Stimulated activated CD4-positive, alpha-beta T cell treated with anti-CD3 and anti-CD28 coated beads, Interleukin-15, amount 100 ng/mL, for 48 hours (primary cell): ENCODE data around the gene PSMC3IP.
"Not testable (repeated sequence)": the region's sequence is repeated elsewhere in the genome, so short reads cannot be mapped to it uniquely, and the experiment has no call there.

Experiments
- DNase-seq, 2 donors: peaks; one replicate each; pipeline ENCODE4 v3.0.0-alpha.2; 2020; ENCODE audit warnings: low read depth in 2 of 2

The PSMC3IP gene

GRCh38 chr17:42577532-42578281, at the start of gene PSMC3IP:
Gene PSMC3IP, minus strand, starts transcription at chr17:42577729. Its CDS starts 43 bp downstream, at chr17:42577686.
- DNase-seq: peak; percentile 91 to 94

- DNase-seq: no peak
Observed at GRCh38 chr17:42623732-42624596, 46.4 kb upstream of the PSMC3IP start.

GRCh38 chr17:42623271-42623670, 45.7 kb upstream of the PSMC3IP start:
- no peak for DNase-seq

- not testable (repeated sequence) for DNase-seq
Observed at GRCh38 chr17:42621987-42622386, 44.5 kb upstream of the PSMC3IP start.

- no peak for DNase-seq
Observed at GRCh38 chr17:42618442-42619150, 41.1 kb upstream of the PSMC3IP start.

GRCh38 chr17:42617956-42618431, 40.5 kb upstream of the PSMC3IP start:
- DNase-seq: no peak

GRCh38 chr17:42613699-42614295, 36.3 kb upstream of the PSMC3IP start:
- no peak for DNase-seq

- DNase-seq: no peak
Observed at GRCh38 chr17:42612013-42612412, 34.5 kb upstream of the PSMC3IP start.

GRCh38 chr17:42609814-42610801, 32.6 kb upstream of the PSMC3IP start:
- DNase-seq: not testable (repeated sequence)

GRCh38 chr17:42609182-42609813, 31.8 kb upstream of the PSMC3IP start, which contains the start of the genes RETREG3 and TUBG1:
Gene RETREG3, minus strand, starts transcription at chr17:42609374. Its CDS starts 50 bp downstream, at chr17:42609324.
Gene TUBG1, plus strand, starts transcription at chr17:42609683. Its CDS starts 55 bp downstream, at chr17:42609738.
- peak; percentile 98 to 99 for DNase-seq

GRCh38 chr17:42608305-42609181, 31.0 kb upstream of the PSMC3IP start:
- DNase-seq: peak in 1 of 2 donors; percentile 1

GRCh38 chr17:42607769-42608168, 30.2 kb upstream of the PSMC3IP start:
- no peak for DNase-seq

- DNase-seq: no peak
Observed at GRCh38 chr17:42603318-42603717, 25.8 kb upstream of the PSMC3IP start.

GRCh38 chr17:42598905-42599304, 21.4 kb upstream of the PSMC3IP start:
- DNase-seq: no peak

- DNase-seq: no peak
Observed at GRCh38 chr17:42596386-42596785, 18.9 kb upstream of the PSMC3IP start.

- DNase-seq: no peak
Observed at GRCh38 chr17:42591411-42591810, 13.9 kb upstream of the PSMC3IP start.

- DNase-seq: no peak
Observed at GRCh38 chr17:42590886-42591285, 13.4 kb upstream of the PSMC3IP start.

- DNase-seq: no peak
Observed at GRCh38 chr17:42586514-42587230, 9.1 kb upstream of the PSMC3IP start.
